ENCODE measurements around the gene MEGF10.
A peak's percentile ranks its signal among the peaks of the same experiment; 100 is the strongest.

DNA sequence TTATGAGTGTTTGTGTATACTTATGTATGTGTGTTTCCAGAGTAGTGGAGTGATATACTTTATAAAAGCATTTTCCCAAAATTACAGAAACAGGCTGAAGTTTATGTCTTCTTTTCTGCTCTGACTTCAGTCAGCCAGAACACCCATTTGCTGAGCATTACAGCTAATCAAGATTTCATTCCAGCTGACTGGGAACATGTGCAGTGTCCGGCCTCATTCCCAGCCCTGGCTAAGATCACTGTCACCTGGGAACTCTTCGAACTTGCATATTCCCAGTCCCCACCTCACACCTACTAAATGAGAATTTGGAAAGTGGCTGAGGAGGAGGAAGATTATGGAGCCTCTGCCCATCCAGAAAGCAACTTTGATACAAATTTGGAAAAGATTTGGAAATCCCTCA, 136.1 kb downstream of the MEGF10 start:
- TF ChIP-seq CSDC2 (CRISPR knock-in tag; IDR thresholded peaks at IDR 0.05) (no peak), ZC3H10 (CRISPR knock-in tag; IDR thresholded peaks at IDR 0.05) (no peak), TCF4 (CRISPR knock-in tag; IDR thresholded peaks at IDR 0.05; ENCODE audit: borderline replicate concordance) (peak; percentile 68; the same call in 1 of the 2 replicates), PPARA (CRISPR knock-in tag; IDR thresholded peaks at IDR 0.05; ENCODE audit: borderline replicate concordance) (no peak)
- TF ChIP-seq, protein P1, sequence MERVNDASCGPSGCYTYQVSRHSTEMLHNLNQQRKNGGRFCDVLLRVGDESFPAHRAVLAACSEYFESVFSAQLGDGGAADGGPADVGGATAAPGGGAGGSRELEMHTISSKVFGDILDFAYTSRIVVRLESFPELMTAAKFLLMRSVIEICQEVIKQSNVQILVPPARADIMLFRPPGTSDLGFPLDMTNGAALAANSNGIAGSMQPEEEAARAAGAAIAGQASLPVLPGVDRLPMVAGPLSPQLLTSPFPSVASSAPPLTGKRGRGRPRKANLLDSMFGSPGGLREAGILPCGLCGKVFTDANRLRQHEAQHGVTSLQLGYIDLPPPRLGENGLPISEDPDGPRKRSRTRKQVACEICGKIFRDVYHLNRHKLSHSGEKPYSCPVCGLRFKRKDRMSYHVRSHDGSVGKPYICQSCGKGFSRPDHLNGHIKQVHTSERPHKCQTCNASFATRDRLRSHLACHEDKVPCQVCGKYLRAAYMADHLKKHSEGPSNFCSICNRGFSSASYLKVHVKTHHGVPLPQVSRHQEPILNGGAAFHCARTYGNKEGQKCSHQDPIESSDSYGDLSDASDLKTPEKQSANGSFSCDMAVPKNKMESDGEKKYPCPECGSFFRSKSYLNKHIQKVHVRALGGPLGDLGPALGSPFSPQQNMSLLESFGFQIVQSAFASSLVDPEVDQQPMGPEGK (CRISPR knock-in tag; IDR thresholded peaks at IDR 0.05; ENCODE audit: borderline replicate concordance): no peak
- TF ChIP-seq, protein P2, sequence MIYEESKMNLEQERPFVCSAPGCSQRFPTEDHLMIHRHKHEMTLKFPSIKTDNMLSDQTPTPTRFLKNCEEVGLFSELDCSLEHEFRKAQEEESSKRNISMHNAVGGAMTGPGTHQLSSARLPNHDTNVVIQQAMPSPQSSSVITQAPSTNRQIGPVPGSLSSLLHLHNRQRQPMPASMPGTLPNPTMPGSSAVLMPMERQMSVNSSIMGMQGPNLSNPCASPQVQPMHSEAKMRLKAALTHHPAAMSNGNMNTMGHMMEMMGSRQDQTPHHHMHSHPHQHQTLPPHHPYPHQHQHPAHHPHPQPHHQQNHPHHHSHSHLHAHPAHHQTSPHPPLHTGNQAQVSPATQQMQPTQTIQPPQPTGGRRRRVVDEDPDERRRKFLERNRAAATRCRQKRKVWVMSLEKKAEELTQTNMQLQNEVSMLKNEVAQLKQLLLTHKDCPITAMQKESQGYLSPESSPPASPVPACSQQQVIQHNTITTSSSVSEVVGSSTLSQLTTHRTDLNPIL (CRISPR knock-in tag; IDR thresholded peaks at IDR 0.05; ENCODE audit: low read depth): no peak
- TF ChIP-seq, protein P3, sequence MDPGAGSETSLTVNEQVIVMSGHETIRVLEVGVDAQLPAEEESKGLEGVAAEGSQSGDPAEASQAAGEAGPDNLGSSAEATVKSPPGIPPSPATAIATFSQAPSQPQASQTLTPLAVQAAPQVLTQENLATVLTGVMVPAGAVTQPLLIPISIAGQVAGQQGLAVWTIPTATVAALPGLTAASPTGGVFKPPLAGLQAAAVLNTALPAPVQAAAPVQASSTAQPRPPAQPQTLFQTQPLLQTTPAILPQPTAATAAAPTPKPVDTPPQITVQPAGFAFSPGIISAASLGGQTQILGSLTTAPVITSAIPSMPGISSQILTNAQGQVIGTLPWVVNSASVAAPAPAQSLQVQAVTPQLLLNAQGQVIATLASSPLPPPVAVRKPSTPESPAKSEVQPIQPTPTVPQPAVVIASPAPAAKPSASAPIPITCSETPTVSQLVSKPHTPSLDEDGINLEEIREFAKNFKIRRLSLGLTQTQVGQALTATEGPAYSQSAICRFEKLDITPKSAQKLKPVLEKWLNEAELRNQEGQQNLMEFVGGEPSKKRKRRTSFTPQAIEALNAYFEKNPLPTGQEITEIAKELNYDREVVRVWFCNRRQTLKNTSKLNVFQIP (CRISPR knock-in tag; IDR thresholded peaks at IDR 0.05; ENCODE audit: borderline replicate concordance, low read depth): no peak

All from SK-N-SH treated with all-trans-retinoic acid at 6 μM for 48 hours (cell line).